Kidney (tissue), 14 donors: ENCODE measurements around the gene CAMK2N2. TPM values are rescaled to one million over a fixed set of nuclear protein-coding genes. Genes with fewer than 3 reads are reported as not detected.

ENCODE experiments used
- DNase-seq, 5 donors: peaks; one replicate each; pipeline ENCODE4 v3.0.0-alpha.2; 2013 to 2020
- FAIRE-seq: peaks from 2 replicates; lab custom pipeline; 2012; peaks lifted over from hg19 to GRCh38; lab: Jason Lieb, UNC
- H3K27ac ChIP-seq, 2 donors: one replicate each; pipeline ENCODE4 v1.7.0; 2013; ENCODE audit warnings: low read depth in 2 of 2, low read length in 2 of 2, inconsistent platforms in 1 of 2
- H3K27me3 ChIP-seq: one replicate; pipeline ENCODE4 v1.7.1; 2013; ENCODE audit warnings: low read length, inconsistent platforms; ENCODE audit not compliant: control insufficient read depth, insufficient read depth
- H3K36me3 ChIP-seq, 3 donors: one replicate each; pipeline versions ENCODE4 v1.7.0 to v1.7.1; 2013; ENCODE audit warnings: low read length in 3 of 3, control low read depth in 1 of 3, inconsistent platforms in 1 of 3; ENCODE audit not compliant: insufficient read depth in 3 of 3, control insufficient read depth in 2 of 3
- H3K4me1 ChIP-seq, 3 donors: one replicate each; pipeline versions ENCODE4 v1.7.0 to v1.7.1; 2013; ENCODE audit warnings: low read length in 3 of 3, inconsistent platforms in 1 of 3, low read depth in 1 of 3; ENCODE audit not compliant: control insufficient read depth in 2 of 3, insufficient read depth in 2 of 3
- H3K4me3 ChIP-seq, 3 donors: one replicate each; pipeline versions ENCODE4 v1.7.0 to v1.8.1; 2013; ENCODE audit warnings: low read length in 3 of 3, control low read depth in 1 of 3, inconsistent platforms in 1 of 3
- H3K9ac ChIP-seq, 3 donors: one replicate each; pipeline versions ENCODE4 v1.7.0 to v1.7.1; 2013; ENCODE audit warnings: low read length in 3 of 3, control low read depth in 1 of 3, inconsistent platforms in 1 of 3
- H3K9me3 ChIP-seq, 3 donors: one replicate each; pipeline versions ENCODE4 v1.7.0 to v1.7.1; 2013; ENCODE audit warnings: low read length in 3 of 3, control low read depth in 1 of 3, inconsistent platforms in 1 of 3; ENCODE audit not compliant: control insufficient read depth in 2 of 3, insufficient read depth in 1 of 3
- intact Hi-C: fragments of 100-400 bp; cut with DNase I; formaldehyde crosslinking; loops from one replicate; pipeline ENCODE4 v1.11.1; 2022
- polyA plus RNA-seq: library from polyadenylated mRNA; stranded (reverse); fragments of 350-450 nt; fragmentation: Illumina TruSeq; extraction: RNeasy Lipid Tissue Mini Kit (QIAGEN cat#74804); gene quantifications from one replicate; pipeline ENCODE4 v1.2.3, GENCODE V29; 2014; ENCODE audit warnings: low read depth, low replicate concordance; ENCODE audit not compliant: insufficient read depth
- total RNA-seq: library from RNA; stranded (reverse); fragmentation: NEBNext Ultra II Directional; extraction: Animal tissue kit (Norgen Biotek cat#: 25700); gene quantifications from one replicate; pipeline ENCODE4 v1.2.1, GENCODE V29; 2021
- TF ChIP-seq, protein P1 (sequence below): IDR thresholded peaks from 3 replicates; pipeline ENCODE4 v1.5.1; 2012; ENCODE audit warnings: mild to moderate bottlenecking, moderate library complexity, borderline replicate concordance; ENCODE audit not compliant: insufficient read depth; ENCODE audit errors: extremely low read depth
- donor health status: control.
- donor health status: control.
- donor health status: control.
- donor health status: control.
- donor health status: control.
- donor health status: DM: yes; HTN: yes; CAD: no.
- donor health status: Normal renal cell carcinoma (clear cell type).

Gene CAMK2N2
- total and polyA plus RNA-seq, 2 donors from 2014 or later: 0.31 to 0.39 TPM

DNA sequence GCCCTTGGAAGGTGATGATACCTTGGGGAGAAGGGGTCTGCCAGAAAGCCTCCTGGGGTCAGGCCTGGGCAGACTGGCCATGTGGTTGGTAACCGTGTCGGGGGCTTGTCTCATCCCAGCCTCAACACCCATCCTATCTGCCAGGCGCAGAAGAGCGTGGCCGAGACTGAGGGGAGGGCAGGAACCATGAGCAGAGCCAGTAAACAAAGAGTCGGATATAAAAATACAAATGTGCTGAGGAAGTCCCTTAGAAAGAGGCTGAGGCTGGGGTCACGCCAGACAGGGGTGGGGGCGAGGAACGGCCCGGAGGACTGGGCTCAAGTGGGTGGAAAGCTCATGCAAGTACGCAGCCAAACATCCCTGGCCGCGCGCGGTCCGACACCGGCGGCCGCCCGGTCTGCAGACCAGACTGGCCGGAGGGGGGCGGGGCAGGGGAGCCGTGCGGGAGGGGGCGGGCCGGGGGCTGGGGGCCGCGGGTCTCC, 1.9 kb downstream of the CAMK2N2 start:
- Histone ChIP-seq H3K4me3 (no peak overlapping the region), H3K27ac (no peak overlapping the region), H3K9ac (no peak overlapping the region), H3K4me1 (peaks cover 0 to 15% (median 4%) of the 10 kb centered on the region in 3 donors), H3K27me3 (peaks cover 11% of the 10 kb centered on the region), H3K36me3 (no peaks in the 10 kb centered on the region), H3K9me3 (no peaks in the 10 kb centered on the region)
- FAIRE-seq: no peak
- intact Hi-C loops: no loop called here
- TF ChIP-seq, protein P1, sequence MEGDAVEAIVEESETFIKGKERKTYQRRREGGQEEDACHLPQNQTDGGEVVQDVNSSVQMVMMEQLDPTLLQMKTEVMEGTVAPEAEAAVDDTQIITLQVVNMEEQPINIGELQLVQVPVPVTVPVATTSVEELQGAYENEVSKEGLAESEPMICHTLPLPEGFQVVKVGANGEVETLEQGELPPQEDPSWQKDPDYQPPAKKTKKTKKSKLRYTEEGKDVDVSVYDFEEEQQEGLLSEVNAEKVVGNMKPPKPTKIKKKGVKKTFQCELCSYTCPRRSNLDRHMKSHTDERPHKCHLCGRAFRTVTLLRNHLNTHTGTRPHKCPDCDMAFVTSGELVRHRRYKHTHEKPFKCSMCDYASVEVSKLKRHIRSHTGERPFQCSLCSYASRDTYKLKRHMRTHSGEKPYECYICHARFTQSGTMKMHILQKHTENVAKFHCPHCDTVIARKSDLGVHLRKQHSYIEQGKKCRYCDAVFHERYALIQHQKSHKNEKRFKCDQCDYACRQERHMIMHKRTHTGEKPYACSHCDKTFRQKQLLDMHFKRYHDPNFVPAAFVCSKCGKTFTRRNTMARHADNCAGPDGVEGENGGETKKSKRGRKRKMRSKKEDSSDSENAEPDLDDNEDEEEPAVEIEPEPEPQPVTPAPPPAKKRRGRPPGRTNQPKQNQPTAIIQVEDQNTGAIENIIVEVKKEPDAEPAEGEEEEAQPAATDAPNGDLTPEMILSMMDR: no peak
- no peak for DNase-seq

DNA sequence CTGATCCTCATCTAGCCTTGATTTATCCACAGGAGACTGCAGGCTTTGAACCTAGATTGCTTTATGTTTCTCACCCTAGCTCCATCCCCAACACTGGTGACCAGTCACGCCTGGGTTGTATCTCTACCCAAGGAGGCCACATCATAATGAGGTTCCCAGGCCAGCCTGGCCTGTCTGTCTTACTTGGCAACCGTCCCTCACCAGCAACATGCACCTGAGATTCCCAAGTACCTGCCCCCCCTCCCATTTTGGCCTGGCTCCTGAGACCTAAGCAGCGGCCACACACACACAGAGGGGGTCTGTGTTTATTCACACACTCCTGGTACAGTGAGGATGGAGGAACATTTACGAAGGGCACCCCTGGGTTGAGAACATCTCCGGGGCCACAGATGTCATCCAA, 2.4 kb downstream of the CAMK2N2 start:
- FAIRE-seq: no peak
- Histone ChIP-seq H3K4me3 (no peak overlapping the region), H3K27me3 (peaks cover 11% of the 10 kb centered on the region)

DNA sequence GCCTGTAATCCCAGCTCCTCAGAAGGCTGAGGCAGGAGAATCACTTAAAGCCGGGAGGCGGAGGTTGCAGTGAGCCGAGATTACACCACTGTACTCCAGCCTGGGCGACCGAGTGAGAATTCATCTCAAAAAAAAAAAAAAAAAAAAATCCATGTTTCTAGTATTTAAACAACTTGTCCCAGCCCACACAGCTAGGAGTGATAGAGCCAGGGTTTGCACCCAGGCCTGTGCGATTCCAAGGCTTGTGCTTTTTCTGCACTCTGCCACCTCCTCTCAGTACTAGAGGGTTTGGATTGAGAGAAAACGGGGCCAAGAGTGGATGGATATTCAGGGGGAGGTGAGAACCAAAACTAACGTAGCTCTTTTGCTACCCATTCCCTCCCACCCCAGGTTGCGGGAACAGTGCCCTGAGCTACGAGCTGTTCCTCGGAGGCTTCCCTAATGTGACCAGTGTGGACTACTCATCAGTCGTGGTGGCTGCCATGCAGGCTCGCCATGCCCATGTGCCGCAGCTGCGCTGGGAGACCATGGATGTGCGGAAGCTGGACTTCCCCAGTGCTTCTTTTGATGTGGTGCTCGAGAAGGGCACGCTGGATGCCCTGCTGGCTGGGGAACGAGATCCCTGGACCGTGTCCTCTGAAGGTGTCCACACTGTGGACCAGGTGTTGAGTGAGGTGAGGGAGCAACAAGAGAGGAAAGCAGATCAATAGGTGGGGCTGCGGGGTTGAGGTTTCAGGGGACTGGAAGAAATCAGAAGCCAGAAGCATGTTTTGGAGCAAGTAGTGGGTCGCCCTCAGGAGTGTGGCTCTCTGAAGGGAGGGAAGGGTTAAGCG, 4.1 kb downstream of the CAMK2N2 start:
- no peak for DNase-seq

More for the DNA sequence above, 2.4 kb downstream of the CAMK2N2 start:
- Histone ChIP-seq H3K27ac (no peak overlapping the region), H3K36me3 (no peaks in the 10 kb centered on the region), H3K9me3 (no peaks in the 10 kb centered on the region), H3K4me1 (peaks cover 0 to 15% (median 4%) of the 10 kb centered on the region in 3 donors), H3K9ac (no peak overlapping the region)
- no peak for DNase-seq
- TF ChIP-seq, protein P1: no peak
- intact Hi-C loops: no loop called here

More for the DNA sequence above, 4.1 kb downstream of the CAMK2N2 start:
- no peaks in the 10 kb centered on the region for H3K36me3 ChIP-seq
- no peak overlapping the region for H3K9ac ChIP-seq
- FAIRE-seq: no peak
- peaks cover 7% of the 10 kb centered on the region for H3K27me3 ChIP-seq
- no peak overlapping the region for H3K4me3 ChIP-seq
- no peak overlapping the region for H3K27ac ChIP-seq
- TF ChIP-seq, protein P1: no peak
- H3K9me3 ChIP-seq: no peaks in the 10 kb centered on the region
- peaks cover 0 to 13% (median 4%) of the 10 kb centered on the region in 3 donors for H3K4me1 ChIP-seq
- intact Hi-C loops: no loop called here
